ENCODE results near the gene RETNLB.

DNA sequence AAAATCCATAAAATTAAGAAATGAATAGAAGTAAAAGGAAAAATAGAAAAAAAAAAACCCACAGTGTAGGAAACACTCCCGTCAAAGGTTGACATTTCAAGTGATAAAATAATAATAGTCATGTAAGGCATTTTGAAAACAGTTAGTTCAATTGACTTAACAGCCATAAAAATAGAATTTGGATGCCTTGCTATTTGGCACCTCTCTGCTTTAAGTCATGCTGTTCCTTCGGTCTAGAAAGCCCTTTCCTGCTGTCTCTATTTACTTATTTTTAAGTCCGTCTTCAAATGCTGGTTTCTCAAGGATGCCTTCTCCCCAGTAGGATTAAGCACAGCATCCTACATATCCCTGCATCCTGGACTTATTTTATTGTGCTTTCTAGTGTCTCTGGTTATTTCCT is 22.3 kb upstream of the RETNLB start:
- no peak for TF ChIP-seq POLR2A (IDR thresholded peaks at IDR 0.05)
- TF ChIP-seq, protein P1, sequence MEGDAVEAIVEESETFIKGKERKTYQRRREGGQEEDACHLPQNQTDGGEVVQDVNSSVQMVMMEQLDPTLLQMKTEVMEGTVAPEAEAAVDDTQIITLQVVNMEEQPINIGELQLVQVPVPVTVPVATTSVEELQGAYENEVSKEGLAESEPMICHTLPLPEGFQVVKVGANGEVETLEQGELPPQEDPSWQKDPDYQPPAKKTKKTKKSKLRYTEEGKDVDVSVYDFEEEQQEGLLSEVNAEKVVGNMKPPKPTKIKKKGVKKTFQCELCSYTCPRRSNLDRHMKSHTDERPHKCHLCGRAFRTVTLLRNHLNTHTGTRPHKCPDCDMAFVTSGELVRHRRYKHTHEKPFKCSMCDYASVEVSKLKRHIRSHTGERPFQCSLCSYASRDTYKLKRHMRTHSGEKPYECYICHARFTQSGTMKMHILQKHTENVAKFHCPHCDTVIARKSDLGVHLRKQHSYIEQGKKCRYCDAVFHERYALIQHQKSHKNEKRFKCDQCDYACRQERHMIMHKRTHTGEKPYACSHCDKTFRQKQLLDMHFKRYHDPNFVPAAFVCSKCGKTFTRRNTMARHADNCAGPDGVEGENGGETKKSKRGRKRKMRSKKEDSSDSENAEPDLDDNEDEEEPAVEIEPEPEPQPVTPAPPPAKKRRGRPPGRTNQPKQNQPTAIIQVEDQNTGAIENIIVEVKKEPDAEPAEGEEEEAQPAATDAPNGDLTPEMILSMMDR (IDR thresholded peaks at IDR 0.05): no peak
- no peak for TF ChIP-seq EP300 (IDR thresholded peaks at IDR 0.05)

Data from ovary (tissue), 3 donors.